ENCODE measurements around the gene TRAF7. TPM values are rescaled to one million over a fixed set of nuclear protein-coding genes. Genes with fewer than 3 reads are reported as not detected.
A peak's percentile ranks its signal among the peaks of the same experiment; 100 is the strongest.
"Not testable (repeated sequence)": the region's sequence is repeated elsewhere in the genome, so short reads cannot be mapped to it uniquely, and the experiment has no call there.

Gene TRAF7
- 10 to 100 TPM; 69.0 to 91.7 TPM for total RNA-seq

- ATAC-seq (peak; percentile 94), DNase-seq (ENCODE audit: low spot score) (peak; percentile 99)
- H3K27me3 Mint-ChIP-seq = no peaks in the 10 kb centered on the region
- H3K4me1 Mint-ChIP-seq (ENCODE audit: low read depth in 2 of 2) = peaks cover 32 to 40% of the 10 kb centered on the region in 2 donors
- peaks cover 5% of the 10 kb centered on the region for H3K36me3 Mint-ChIP-seq
- H3K4me3 Mint-ChIP-seq = peak within 1 kb of the TSS; percentile 95
- H3K9me3 Mint-ChIP-seq = no peaks in the 10 kb centered on the region
- H3K27ac Mint-ChIP-seq = peak within 1 kb of the TSS; percentile 70 to 83
Observed at GRCh38 chr16:2155091-2155950, at the start of gene TRAF7. Gene TRAF7 (plus strand): TSS chr16:2155782. CDS start chr16:2163921, 8,139 bp downstream.

GRCh38 chr16:2106211-2106610, 49.4 kb upstream of the TRAF7 start:
- not testable (repeated sequence) for H3K4me1 Mint-ChIP-seq (ENCODE audit: low read depth in 2 of 2); H3K27ac Mint-ChIP-seq; ATAC-seq; H3K27me3 Mint-ChIP-seq; H3K4me3 Mint-ChIP-seq; H3K36me3 Mint-ChIP-seq; DNase-seq (ENCODE audit: low spot score); H3K9me3 Mint-ChIP-seq

GRCh38 chr16:2107121-2107790, 48.3 kb upstream of the TRAF7 start:
- not testable (repeated sequence) for H3K27ac Mint-ChIP-seq; H3K4me1 Mint-ChIP-seq (ENCODE audit: low read depth in 2 of 2); H3K36me3 Mint-ChIP-seq; DNase-seq (ENCODE audit: low spot score); H3K9me3 Mint-ChIP-seq; H3K4me3 Mint-ChIP-seq; ATAC-seq; H3K27me3 Mint-ChIP-seq

- H3K9me3 Mint-ChIP-seq; DNase-seq (ENCODE audit: low spot score); H3K27ac Mint-ChIP-seq; H3K4me3 Mint-ChIP-seq; H3K36me3 Mint-ChIP-seq; H3K4me1 Mint-ChIP-seq (ENCODE audit: low read depth in 2 of 2); ATAC-seq; H3K27me3 Mint-ChIP-seq: not testable (repeated sequence)
Observed at GRCh38 chr16:2107791-2108125, 47.8 kb upstream of the TRAF7 start.

GRCh38 chr16:2108446-2109270, 46.9 kb upstream of the TRAF7 start:
- not testable (repeated sequence) for H3K9me3 Mint-ChIP-seq; H3K4me1 Mint-ChIP-seq (ENCODE audit: low read depth in 2 of 2); H3K27me3 Mint-ChIP-seq; H3K27ac Mint-ChIP-seq; H3K4me3 Mint-ChIP-seq; DNase-seq (ENCODE audit: low spot score); H3K36me3 Mint-ChIP-seq
- ATAC-seq = peak; percentile 20 to 45

- not testable (repeated sequence) for ATAC-seq; H3K27ac Mint-ChIP-seq; DNase-seq (ENCODE audit: low spot score); H3K36me3 Mint-ChIP-seq; H3K9me3 Mint-ChIP-seq; H3K27me3 Mint-ChIP-seq; H3K4me3 Mint-ChIP-seq; H3K4me1 Mint-ChIP-seq (ENCODE audit: low read depth in 2 of 2)
Observed at GRCh38 chr16:2109271-2109580, 46.4 kb upstream of the TRAF7 start.

GRCh38 chr16:2109872-2110271, 45.7 kb upstream of the TRAF7 start:
- peak; percentile 29 to 40 for ATAC-seq
- not testable (repeated sequence) for H3K27me3 Mint-ChIP-seq; H3K36me3 Mint-ChIP-seq; H3K4me3 Mint-ChIP-seq; H3K4me1 Mint-ChIP-seq (ENCODE audit: low read depth in 2 of 2); H3K9me3 Mint-ChIP-seq; H3K27ac Mint-ChIP-seq; DNase-seq (ENCODE audit: low spot score)

- DNase-seq (ENCODE audit: low spot score); H3K27ac Mint-ChIP-seq; H3K4me1 Mint-ChIP-seq (ENCODE audit: low read depth in 2 of 2); H3K9me3 Mint-ChIP-seq; H3K4me3 Mint-ChIP-seq; H3K27me3 Mint-ChIP-seq; H3K36me3 Mint-ChIP-seq: not testable (repeated sequence)
- ATAC-seq = peak in 1 of 2 donors; percentile 15
Observed at GRCh38 chr16:2110332-2111008, 45.1 kb upstream of the TRAF7 start.

GRCh38 chr16:2111009-2111353, 44.6 kb upstream of the TRAF7 start:
- H3K36me3 Mint-ChIP-seq; H3K4me3 Mint-ChIP-seq; H3K27ac Mint-ChIP-seq; ATAC-seq; DNase-seq (ENCODE audit: low spot score); H3K9me3 Mint-ChIP-seq; H3K27me3 Mint-ChIP-seq; H3K4me1 Mint-ChIP-seq (ENCODE audit: low read depth in 2 of 2): not testable (repeated sequence)

GRCh38 chr16:2111412-2112335, 43.9 kb upstream of the TRAF7 start:
- H3K27me3 Mint-ChIP-seq, H3K27ac Mint-ChIP-seq, H3K4me3 Mint-ChIP-seq: not testable (repeated sequence)

GRCh38 chr16:2112539-2113106, 43.0 kb upstream of the TRAF7 start:
- DNase-seq (ENCODE audit: low spot score); H3K4me3 Mint-ChIP-seq: not testable (repeated sequence)

More at GRCh38 chr16:2111412-2112335, 43.9 kb upstream of the TRAF7 start:
- H3K9me3 Mint-ChIP-seq; DNase-seq (ENCODE audit: low spot score); H3K4me1 Mint-ChIP-seq (ENCODE audit: low read depth in 2 of 2); H3K36me3 Mint-ChIP-seq: not testable (repeated sequence)
- ATAC-seq = peak in 1 of 2 donors; percentile 29

GRCh38 chr16:2114225-2114624, 41.4 kb upstream of the TRAF7 start:
- H3K27ac Mint-ChIP-seq; DNase-seq (ENCODE audit: low spot score); ATAC-seq: not testable (repeated sequence)

More at GRCh38 chr16:2112539-2113106, 43.0 kb upstream of the TRAF7 start:
- ATAC-seq; H3K27ac Mint-ChIP-seq; H3K9me3 Mint-ChIP-seq; H3K27me3 Mint-ChIP-seq; H3K36me3 Mint-ChIP-seq; H3K4me1 Mint-ChIP-seq (ENCODE audit: low read depth in 2 of 2): not testable (repeated sequence)

More at GRCh38 chr16:2114225-2114624, 41.4 kb upstream of the TRAF7 start:
- not testable (repeated sequence) for H3K4me1 Mint-ChIP-seq (ENCODE audit: low read depth in 2 of 2); H3K9me3 Mint-ChIP-seq; H3K27me3 Mint-ChIP-seq; H3K36me3 Mint-ChIP-seq; H3K4me3 Mint-ChIP-seq
